Epithelial cell of esophagus (primary cell): ENCODE measurements around the gene PITPNM2.

Experiments used
- DNase-seq: peaks from one replicate; pipeline ENCODE4 v3.0.0; 2010; ENCODE audit warnings: low read depth
- H3K4me3 ChIP-seq: 2 replicates; pipeline ENCODE4 v1.5.1; 2011; ENCODE audit warnings: mild to moderate bottlenecking, low read length, control low read depth
- TF ChIP-seq, protein P1 (sequence below): IDR thresholded peaks from 2 replicates; pipeline ENCODE4 v1.5.1; 2011; ENCODE audit warnings: low read depth, mild to moderate bottlenecking, low read length, control low read depth, inconsistent platforms; ENCODE audit not compliant: insufficient read depth; ENCODE audit errors: missing control alignments

Gene PITPNM2

DNA sequence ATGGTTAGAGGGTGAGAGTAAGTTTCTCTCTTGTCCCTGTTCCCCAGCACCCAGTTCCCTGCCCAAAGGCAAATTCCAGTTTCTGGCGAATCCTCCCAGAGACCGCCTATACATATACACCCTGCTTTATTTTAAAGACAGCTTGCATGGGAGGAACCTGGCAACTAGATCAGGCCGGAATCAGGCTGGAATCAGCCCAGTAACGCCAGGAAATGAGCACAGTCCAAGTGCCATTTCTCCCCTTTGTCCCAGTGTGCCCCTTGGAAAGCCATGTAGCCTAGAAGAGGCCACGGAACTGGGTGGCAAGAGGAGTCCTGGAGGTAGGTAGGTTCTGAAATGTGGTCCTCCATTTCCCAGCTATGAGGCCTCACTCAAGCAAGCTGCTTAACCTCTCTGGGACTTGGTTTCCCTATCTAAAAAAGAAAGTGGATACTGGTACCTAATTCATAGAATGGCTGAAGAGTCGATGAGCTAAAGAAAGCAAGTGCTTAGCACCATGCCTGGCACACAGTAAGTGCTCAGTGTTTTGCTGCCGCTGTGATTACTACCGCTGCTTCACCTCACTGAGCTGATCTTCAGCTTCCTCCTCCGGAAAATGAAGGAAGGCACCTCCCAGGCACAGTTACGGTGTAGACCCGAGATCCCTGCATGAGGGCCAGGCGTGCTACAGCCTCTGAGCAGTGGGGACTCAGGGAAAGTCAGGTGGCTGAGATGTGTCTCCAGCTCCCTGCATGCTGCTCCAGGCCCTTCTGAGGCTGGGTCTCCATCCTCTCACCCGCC lies 36.4 kb downstream of the PITPNM2 start:
- TF ChIP-seq, protein P1, sequence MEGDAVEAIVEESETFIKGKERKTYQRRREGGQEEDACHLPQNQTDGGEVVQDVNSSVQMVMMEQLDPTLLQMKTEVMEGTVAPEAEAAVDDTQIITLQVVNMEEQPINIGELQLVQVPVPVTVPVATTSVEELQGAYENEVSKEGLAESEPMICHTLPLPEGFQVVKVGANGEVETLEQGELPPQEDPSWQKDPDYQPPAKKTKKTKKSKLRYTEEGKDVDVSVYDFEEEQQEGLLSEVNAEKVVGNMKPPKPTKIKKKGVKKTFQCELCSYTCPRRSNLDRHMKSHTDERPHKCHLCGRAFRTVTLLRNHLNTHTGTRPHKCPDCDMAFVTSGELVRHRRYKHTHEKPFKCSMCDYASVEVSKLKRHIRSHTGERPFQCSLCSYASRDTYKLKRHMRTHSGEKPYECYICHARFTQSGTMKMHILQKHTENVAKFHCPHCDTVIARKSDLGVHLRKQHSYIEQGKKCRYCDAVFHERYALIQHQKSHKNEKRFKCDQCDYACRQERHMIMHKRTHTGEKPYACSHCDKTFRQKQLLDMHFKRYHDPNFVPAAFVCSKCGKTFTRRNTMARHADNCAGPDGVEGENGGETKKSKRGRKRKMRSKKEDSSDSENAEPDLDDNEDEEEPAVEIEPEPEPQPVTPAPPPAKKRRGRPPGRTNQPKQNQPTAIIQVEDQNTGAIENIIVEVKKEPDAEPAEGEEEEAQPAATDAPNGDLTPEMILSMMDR: no peak
- no peak overlapping the region for H3K4me3 ChIP-seq
- DNase-seq: no peak

DNA sequence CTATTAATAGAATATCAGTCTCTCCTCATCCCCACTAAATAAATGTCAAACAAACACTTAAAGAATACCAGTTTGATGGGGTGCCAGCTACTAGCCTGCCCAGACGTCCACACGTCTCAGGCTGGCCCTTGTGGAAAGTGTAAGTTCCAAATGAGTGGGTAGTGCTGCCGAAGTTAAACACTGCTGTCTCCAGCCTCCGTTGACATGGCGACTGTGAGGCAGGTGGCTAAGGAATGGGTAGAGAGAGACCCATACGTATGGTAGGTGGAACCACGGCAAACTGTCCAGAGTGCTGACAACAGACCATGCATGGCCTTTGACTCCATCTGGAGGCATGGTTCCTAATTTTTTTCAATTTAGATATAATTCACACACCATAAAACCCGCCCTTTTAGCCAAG lies 37.9 kb downstream of the PITPNM2 start:
- H3K4me3 ChIP-seq: no peak overlapping the region
- DNase-seq: no peak
- TF ChIP-seq, protein P1: no peak

DNA sequence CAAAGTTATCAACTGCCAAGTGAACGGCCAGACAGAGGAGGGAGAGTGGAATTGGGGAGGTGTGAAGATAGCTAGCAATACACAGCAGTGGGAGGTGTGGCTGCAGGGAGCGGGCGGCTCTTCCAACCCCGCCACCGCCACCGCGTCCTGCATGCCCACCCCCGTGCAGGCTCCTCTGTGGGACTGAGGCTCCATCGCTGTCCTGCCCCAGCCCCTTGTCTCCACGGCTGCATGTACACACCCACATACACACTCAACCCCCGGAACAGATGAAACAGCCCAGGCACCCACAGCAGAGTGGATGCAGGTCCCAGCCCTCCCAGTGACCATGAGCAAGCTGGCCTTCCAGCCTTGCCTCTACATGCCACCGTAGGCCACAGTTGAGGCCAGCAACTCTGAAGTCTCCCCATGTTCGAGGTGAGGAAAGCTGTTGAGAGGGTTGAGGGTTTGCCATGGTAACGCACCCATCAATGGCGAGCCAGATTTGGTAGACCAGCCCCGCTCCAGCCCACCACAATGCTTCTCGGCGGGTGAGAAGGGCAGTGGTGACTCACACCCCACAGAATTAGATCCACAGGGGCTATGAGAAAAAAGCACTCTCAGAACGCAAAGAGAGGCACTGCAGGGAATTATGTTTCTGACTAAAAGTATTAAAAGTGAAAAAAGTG lies 39.3 kb downstream of the PITPNM2 start:
- DNase-seq: no peak
- no peak overlapping the region for H3K4me3 ChIP-seq
- TF ChIP-seq, protein P1: no peak

DNA sequence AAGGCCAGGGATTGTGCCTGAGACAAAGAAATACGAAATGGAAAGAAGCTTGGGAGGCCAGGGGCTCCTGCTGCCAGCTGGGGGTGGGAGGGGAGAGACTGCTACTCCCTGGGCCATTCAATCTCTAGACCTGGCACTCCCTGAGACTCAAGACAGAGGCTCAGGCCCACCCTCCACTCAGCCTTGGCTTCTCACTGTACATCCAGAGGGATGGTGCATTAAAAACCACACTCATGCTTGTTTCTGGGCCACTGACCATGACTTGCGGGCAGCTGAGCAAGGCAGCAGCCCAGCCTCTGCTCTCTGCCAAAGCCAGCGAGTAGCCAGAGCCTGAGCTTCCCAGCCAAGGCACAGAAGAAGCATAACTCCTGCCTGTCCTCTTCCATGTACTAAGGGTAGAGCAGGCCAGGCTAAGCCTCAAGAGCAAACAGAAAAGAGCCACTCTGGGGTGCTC lies 41.5 kb downstream of the PITPNM2 start:
- TF ChIP-seq, protein P1: no peak
- no peak for DNase-seq
- no peak overlapping the region for H3K4me3 ChIP-seq

DNA sequence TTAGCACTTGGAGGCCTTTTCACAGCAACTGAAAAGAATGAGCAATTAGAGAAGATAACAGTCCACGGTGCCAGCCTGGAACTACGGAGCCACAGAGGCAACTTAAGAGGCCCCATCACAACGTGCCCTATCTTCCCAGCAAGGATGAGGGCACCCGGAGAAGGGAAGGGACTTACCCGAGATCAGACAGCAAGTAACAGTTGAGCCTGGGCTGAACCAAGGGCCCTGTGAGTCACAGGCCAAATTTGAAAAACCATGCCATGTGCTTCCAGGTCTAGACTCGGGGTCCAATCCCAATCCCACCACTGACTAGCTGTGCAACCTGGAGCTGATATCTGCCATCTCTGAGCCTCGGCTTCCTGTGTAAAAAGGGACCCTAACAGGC lies 42.2 kb downstream of the PITPNM2 start:
- DNase-seq: no peak
- TF ChIP-seq, protein P1: no peak
- no peak overlapping the region for H3K4me3 ChIP-seq

DNA sequence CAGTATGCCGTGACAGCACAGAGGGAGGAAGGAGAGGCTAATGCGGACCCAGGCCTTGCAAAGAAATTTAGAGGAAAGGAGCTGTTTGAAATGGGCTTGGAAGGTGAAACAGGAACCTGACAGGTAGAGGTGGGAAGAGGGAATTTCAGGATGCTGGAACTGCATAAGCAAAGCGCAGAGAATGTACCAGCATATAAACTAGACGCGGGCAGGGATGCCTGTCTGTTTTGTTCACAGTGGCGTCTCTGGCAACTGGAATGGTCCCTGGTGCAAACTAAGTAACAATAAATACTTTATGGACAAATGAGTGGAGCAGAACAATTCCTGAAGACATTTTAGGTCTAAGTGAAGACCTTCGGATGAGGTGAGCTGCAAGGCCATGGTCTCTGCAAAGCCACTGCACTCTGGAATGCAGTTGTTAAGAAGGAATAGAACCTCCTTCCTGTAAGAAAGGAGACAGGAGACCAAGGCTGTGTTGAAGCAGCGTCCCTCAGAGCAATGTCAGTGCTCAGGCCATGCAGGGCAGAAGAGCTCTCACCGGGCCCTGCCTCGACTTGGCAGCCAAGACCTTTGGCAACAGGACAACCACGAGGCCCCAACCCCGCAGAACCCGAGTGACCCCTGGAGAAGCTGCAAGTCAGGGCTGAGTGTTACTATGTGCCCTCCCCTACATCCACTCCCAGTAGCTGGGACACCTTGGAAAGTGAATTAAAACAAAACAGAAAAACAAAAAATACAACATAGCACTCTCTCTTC lies 42.8 kb downstream of the PITPNM2 start:
- TF ChIP-seq, protein P1: no peak
- DNase-seq: no peak
- H3K4me3 ChIP-seq: no peak overlapping the region
